Measurements from ENCODE around the gene ROS1.

ROS1 gene

GRCh38 chr6:117272891-117273290 lies 152.9 kb downstream of the ROS1 start:
- H2AFZ ChIP-seq (ENCODE audit: low read depth, low read length), result no peak overlapping the region

GRCh38 chr6:117272032-117272866 lies 153.5 kb downstream of the ROS1 start:
- H3K4me1 ChIP-seq (ENCODE audit: low read length), result no peaks in the 10 kb centered on the region
- H3K4me2 ChIP-seq (ENCODE audit: low read length), result no peak overlapping the region
- H3K27ac ChIP-seq (ENCODE audit: low read length), result no peak overlapping the region
- no peak overlapping the region for H2AFZ ChIP-seq (ENCODE audit: low read depth, low read length)
- no peak overlapping the region for H3K4me3 ChIP-seq (ENCODE audit: low read length)
- TF ChIP-seq EZH2phosphoT487 (IDR thresholded peaks at IDR 0.05; ENCODE audit: low read depth), result no peak
- TF ChIP-seq CTCF (IDR thresholded peaks at IDR 0.05; ENCODE audit: low read depth, low read length), result no peak
- 0 out of 2 replicates have a peak, but pooled peaks cover 4% of the 10 kb centered on the region for H3K27me3 ChIP-seq (ENCODE audit: low read depth, low read length)
- H3K9ac ChIP-seq (ENCODE audit: low read length), result no peak overlapping the region
- no peaks in the 10 kb centered on the region for H3K79me2 ChIP-seq (ENCODE audit: low read length)
- no peaks in the 10 kb centered on the region for H3K9me3 ChIP-seq (ENCODE audit: insufficient read depth, low read length)
- H3K36me3 ChIP-seq (replicated peaks; ENCODE audit: low read depth, low read length), result no peaks in the 10 kb centered on the region
- no peaks in the 10 kb centered on the region for H4K20me1 ChIP-seq (ENCODE audit: insufficient read depth, low read length)

More at GRCh38 chr6:117272891-117273290, 152.9 kb downstream of the ROS1 start:
- Histone ChIP-seq H3K9ac (ENCODE audit: low read length) (no peak overlapping the region), H3K4me3 (ENCODE audit: low read length) (no peak overlapping the region), H4K20me1 (ENCODE audit: insufficient read depth, low read length) (no peaks in the 10 kb centered on the region), H3K27me3 (ENCODE audit: low read depth, low read length) (0 out of 2 replicates have a peak, but pooled peaks cover 4% of the 10 kb centered on the region), H3K79me2 (ENCODE audit: low read length) (no peaks in the 10 kb centered on the region), H3K36me3 (replicated peaks; ENCODE audit: low read depth, low read length) (no peaks in the 10 kb centered on the region), H3K4me2 (ENCODE audit: low read length) (no peak overlapping the region), H3K27ac (ENCODE audit: low read length) (no peak overlapping the region), H3K9me3 (ENCODE audit: insufficient read depth, low read length) (no peaks in the 10 kb centered on the region), H3K4me1 (ENCODE audit: low read length) (no peaks in the 10 kb centered on the region)
- TF ChIP-seq CTCF (IDR thresholded peaks at IDR 0.05; ENCODE audit: low read depth, low read length) (no peak), EZH2phosphoT487 (IDR thresholded peaks at IDR 0.05; ENCODE audit: low read depth) (no peak)

- Histone ChIP-seq H3K9me3 (ENCODE audit: insufficient read depth, low read length) (no peaks in the 10 kb centered on the region), H3K4me3 (ENCODE audit: low read length) (no peak overlapping the region), H3K79me2 (ENCODE audit: low read length) (no peaks in the 10 kb centered on the region), H3K4me2 (ENCODE audit: low read length) (no peak overlapping the region), H3K36me3 (replicated peaks; ENCODE audit: low read depth, low read length) (no peaks in the 10 kb centered on the region), H3K27me3 (ENCODE audit: low read depth, low read length) (0 out of 2 replicates have a peak, but pooled peaks cover 4% of the 10 kb centered on the region), H4K20me1 (ENCODE audit: insufficient read depth, low read length) (no peaks in the 10 kb centered on the region), H3K27ac (ENCODE audit: low read length) (no peak overlapping the region), H3K4me1 (ENCODE audit: low read length) (no peaks in the 10 kb centered on the region), H3K9ac (ENCODE audit: low read length) (no peak overlapping the region), H2AFZ (ENCODE audit: low read depth, low read length) (no peak overlapping the region)
- TF ChIP-seq EZH2phosphoT487 (IDR thresholded peaks at IDR 0.05; ENCODE audit: low read depth) (no peak), CTCF (IDR thresholded peaks at IDR 0.05; ENCODE audit: low read depth, low read length) (no peak)
Observed at GRCh38 chr6:117270843-117271507, 154.8 kb downstream of the ROS1 start.

All from OCI-LY3 (cell line).